ENCODE data around the gene MATN1. TPM values are rescaled to one million over a fixed set of nuclear protein-coding genes. Genes with fewer than 3 reads are reported as not detected.
A peak's percentile ranks its signal among the peaks of the same experiment; 100 is the strongest.
"Not testable (repeated sequence)": the region's sequence is repeated elsewhere in the genome, so short reads cannot be mapped to it uniquely, and the experiment has no call there.

Gene MATN1, protein sequence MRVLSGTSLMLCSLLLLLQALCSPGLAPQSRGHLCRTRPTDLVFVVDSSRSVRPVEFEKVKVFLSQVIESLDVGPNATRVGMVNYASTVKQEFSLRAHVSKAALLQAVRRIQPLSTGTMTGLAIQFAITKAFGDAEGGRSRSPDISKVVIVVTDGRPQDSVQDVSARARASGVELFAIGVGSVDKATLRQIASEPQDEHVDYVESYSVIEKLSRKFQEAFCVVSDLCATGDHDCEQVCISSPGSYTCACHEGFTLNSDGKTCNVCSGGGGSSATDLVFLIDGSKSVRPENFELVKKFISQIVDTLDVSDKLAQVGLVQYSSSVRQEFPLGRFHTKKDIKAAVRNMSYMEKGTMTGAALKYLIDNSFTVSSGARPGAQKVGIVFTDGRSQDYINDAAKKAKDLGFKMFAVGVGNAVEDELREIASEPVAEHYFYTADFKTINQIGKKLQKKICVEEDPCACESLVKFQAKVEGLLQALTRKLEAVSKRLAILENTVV
- total RNA-seq: 1 to 10 TPM in 4 of 8 experiments, under 1 TPM in 4; 0.22 to 2.9 (median 1.0) TPM

DNA sequence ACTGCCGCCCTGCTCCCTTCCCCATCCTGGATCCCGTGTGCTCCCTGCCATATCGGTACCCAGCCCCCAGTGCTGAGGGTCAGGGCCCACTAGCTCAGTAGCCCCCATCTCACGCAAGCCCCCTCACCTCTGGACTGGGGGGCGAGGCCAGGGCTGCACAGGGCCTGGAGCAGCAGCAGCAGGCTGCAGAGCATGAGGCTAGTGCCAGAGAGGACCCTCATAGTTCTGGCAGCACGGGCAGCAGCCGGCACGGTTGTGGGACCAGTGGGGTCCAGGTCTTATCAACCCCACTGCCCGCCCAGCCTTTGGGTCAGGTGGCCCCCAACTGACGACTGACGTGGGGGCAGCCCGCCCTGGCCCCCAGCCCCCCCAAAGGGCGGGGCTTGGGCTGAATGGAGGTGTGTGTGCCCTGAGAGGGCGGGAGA is at the start of gene MATN1:
Gene MATN1, minus strand, starts transcription at position 255 of the 425 bp plus-strand sequence. Its CDS starts 34 bp downstream, at position 221.
- Histone ChIP-seq H3K4me3 (no peak within 1 kb of the TSS), H3K27ac (no peak within 1 kb of the TSS), H3K4me1 (replicated peaks in 1 of 2) (peaks cover 20 to 22% of the 10 kb centered on the region in 2 donors)
- ATAC-seq (replicated peaks in 6 of 8): no peak
- in situ Hi-C loops (cut with MboI; ENCODE audit: low pct_unique_long_range_greater_than_20kb in 2 of 9, low sequenced_read_pairs in 9 of 9, unreplicated experiment in 9 of 9): loop anchor here in 7 of 9 experiments (10.0 to 25.0 kb wide), 4 partner anchors 51 to 1836 kb away; partner anchors contain the start of genes MECR (in 5 of the 7) and PTPRU (in 5 of the 7)
- WGBS, 10 experiments: 75 to 100% (median 92%) methylated on average over 1 to 4 of the region's 14 CpGs; no CpG with 5 or more reads in 7 of the 10 experiments

DNA sequence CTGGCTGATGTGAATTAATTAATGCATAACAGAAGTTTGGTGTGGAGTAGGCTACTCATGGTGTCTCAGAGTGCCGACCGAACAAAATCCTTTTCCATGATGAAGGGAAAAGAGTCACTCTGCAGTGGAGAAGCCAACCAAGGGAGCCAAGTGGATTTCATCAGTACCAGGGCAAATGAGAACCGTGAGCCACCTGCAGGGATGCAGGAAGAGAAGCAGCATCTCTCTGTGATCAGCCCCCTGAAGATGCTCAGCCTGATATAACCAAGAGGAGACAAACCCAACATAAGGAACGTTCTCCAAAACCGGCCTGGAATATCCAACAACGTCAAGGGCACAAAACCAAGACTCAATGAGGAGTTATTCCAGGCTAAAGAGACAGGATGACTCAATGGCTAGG is 47.6 kb upstream of the MATN1 start:
- Histone ChIP-seq H3K4me1 (replicated peaks in 1 of 2) (peaks cover 10 to 19% of the 10 kb centered on the region in 2 donors), H3K4me3 (no peak overlapping the region), H3K27ac (no peak overlapping the region)
- no peak for ATAC-seq (replicated peaks in 6 of 8)
- in situ Hi-C loops (cut with MboI; ENCODE audit: low pct_unique_long_range_greater_than_20kb in 2 of 9, low sequenced_read_pairs in 9 of 9, unreplicated experiment in 9 of 9): loop anchor here in 1 of 9 experiments (10.0 kb wide), 1 partner anchor 46 kb away; the partner anchor contains the start of gene MATN1
- 25 to 100% (median 85%) methylated on average over 2 to 6 of the region's 6 CpGs; no CpG with 5 or more reads in 2 of the 10 experiments for WGBS, 10 experiments

DNA sequence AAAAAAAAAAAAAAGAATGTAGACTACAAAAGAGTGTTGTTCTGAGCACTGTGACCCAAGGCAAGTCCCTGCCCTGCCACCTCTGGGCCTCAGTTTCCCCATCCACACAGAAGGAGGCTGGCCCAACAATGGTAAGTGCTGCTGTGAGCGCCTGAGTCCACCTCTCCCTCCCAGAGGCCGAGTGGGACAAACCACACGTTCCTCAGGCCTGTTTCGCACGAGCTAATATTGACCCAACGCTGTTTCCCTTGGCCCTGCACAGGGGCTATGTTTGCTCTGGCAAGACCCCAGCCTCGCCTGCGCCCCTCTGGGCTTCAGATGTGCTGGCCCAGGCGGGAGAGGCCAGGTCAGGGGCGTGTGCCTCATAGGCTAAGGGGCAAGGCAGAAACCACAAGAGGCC is 46.8 kb upstream of the MATN1 start:
- 50 to 91% (median 61%) methylated on average over 2 to 6 of the region's 10 CpGs; no CpG with 5 or more reads in 3 of the 10 experiments for WGBS, 10 experiments
- in situ Hi-C loops (cut with MboI; ENCODE audit: low pct_unique_long_range_greater_than_20kb in 2 of 9, low sequenced_read_pairs in 9 of 9, unreplicated experiment in 9 of 9): loop anchor here in 1 of 9 experiments (10.0 kb wide), 1 partner anchor 45 kb away; the partner anchor contains the start of gene MATN1
- no peak overlapping the region for H3K27ac ChIP-seq
- peaks cover 10 to 16% of the 10 kb centered on the region in 2 donors for H3K4me1 ChIP-seq (replicated peaks in 1 of 2)
- ATAC-seq (replicated peaks in 6 of 8): peak in 2 of 8 experiments; percentile 24 to 79
- H3K4me3 ChIP-seq: no peak overlapping the region

DNA sequence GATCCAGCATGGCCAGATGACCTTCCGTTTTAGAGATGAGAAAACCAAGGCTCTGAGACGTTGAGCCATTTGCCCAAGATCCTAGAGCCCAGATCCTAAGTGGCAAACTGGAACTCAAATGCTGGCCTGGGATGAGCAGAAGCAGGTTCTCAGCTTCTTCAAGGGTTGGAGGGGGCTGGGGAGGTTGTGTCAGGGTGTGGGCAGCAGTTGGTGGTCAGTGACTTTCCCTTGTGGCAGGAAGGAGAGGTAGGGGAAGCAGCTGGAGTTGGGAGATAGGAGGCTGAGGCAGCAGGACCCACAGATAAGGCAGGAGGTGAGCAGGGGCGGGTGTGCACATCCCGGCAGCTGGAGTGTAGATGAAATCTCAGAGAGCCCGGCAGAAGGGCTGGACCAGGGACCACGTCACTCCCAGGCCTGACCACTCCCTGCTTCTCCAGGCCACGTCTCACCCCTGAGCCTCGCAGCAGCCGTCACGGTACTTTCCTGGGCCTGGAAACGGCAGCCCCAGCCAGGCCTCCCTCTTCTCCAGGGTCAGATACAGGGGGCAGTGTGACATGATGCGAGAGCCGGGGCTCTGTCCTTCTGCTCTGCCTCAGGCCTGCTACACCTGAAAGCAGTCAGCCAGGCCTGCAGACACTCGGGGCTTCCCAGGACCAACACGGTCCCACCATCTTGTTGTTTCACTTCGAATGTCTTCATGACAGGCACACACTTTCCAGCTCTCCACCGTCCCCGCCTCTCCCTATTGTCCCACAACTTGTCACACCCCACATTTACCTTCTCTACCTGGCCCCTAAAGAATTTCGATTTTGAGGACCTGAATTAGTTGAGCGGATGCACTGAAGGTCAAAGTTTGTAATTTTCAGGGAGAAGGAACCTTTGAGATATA is 45.7 kb upstream of the MATN1 start:
- peak in 6 of 8 experiments; percentile 9 to 99 (median 24) for ATAC-seq (replicated peaks in 6 of 8)
- in situ Hi-C loops (cut with MboI; ENCODE audit: low pct_unique_long_range_greater_than_20kb in 2 of 9, low sequenced_read_pairs in 9 of 9, unreplicated experiment in 9 of 9): no loop called here
- 65 to 100% (median 83%) methylated on average over 1 to 16 of the region's 20 CpGs; no CpG with 5 or more reads in 2 of the 10 experiments for WGBS, 10 experiments
- Histone ChIP-seq H3K4me1 (replicated peaks in 1 of 2) (peaks cover 5 to 7% of the 10 kb centered on the region in 2 donors), H3K27ac (peak overlapping the region; percentile 9 to 37), H3K4me3 (no peak overlapping the region)

DNA sequence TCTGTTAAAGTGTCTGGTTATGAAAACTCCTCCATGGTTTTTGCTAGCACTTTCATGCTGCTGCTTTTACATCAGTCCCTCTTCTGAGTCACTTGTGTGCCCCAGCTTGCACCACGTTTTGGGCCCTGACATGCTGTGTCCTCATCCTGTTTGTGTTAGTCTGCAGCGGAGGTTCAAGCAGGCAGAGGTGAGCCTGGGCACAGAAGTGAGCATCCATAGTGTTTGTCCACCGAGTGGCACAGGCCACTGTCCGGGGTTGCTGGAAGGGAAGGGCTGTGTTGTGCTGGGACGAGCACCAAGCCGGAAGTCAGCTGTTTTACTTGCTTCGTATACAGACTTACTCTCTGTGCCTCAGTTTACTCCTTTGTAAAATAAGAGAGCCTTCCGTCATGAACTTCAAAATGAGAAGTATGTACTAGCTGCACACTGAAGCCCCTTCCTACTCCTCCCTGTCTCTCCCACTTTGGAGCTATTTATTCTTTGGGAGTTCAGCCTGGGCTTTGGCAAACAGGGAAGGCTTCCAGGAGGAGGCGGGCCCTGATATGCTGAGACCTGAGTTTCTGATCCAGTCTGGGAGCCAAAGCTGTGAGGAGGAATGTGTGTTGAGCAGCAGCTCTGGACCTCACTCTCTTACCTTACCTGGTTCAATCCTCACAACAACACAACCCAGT is 44.9 kb upstream of the MATN1 start:
- Histone ChIP-seq H3K4me3 (no peak overlapping the region), H3K4me1 (replicated peaks in 1 of 2) (peaks cover 6 to 7% of the 10 kb centered on the region in 2 donors), H3K27ac (no peak overlapping the region)
- ATAC-seq (replicated peaks in 6 of 8): no peak
- WGBS, 10 experiments: 72 to 100% (median 92%) methylated on average over 1 to 9 of the region's 9 CpGs
- in situ Hi-C loops (cut with MboI; ENCODE audit: low pct_unique_long_range_greater_than_20kb in 2 of 9, low sequenced_read_pairs in 9 of 9, unreplicated experiment in 9 of 9): no loop called here

DNA sequence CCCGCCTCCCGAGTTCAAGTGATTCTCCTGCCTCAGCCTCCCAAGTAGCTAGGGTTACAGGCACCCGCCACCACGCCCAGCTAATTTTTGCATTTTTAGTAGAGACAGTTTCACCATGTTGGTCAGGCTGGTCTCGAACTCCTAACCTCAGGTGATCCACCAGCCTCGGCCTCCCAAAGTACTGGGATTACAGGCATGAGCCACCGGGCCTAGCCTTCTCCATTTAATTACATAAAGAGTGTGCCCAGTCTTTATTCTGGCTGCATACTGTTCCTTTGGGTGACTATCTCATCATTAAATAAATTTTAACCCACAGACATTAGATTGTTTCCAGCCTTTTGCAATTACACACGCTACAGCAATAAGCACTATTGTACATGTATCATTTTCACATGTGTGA is 43.6 kb upstream of the MATN1 start:
- ATAC-seq (replicated peaks in 6 of 8); H3K27ac ChIP-seq: not testable (repeated sequence)

DNA sequence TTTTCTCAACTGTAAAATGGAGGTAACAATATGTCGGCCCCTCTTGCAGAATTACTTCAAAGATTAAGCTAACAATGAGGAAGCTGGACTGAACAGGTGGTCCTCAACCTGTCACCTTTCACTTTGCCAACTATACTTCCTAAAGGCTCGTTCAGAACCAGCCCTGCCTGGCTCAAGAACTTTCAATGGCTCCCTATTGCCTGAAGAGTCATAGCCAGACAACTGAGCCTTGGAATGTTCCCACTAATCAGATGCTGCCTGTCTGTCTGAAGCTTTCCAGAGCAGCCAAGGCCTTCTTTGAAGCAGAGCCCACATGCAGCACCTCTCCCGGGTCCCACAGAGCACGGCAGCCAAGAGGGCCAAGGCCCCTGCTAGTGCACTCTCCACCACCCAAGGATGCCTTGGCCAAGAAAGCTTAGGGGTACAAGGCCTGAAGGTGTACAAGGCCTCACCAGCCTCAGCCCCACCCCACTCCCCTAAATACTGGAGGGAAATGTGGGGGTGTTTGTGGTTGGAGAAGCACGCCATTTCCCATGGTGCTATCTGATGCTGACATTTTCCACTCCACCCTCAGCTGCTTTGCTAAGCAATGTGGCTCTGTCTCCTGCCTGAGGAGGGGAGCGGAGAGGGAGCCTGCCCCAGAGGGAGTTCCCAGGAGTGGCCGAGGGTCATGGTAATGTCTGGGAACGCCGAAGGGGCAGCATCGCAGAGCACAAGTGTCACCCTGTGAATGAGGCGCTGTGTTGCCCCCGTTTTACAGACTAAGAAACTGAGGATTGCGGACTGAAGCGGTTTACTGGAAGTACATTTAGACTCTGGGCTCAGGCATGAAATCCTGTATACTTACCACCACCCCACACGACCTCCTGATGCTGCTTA is 42.4 kb upstream of the MATN1 start:
- no peak overlapping the region for H3K4me3 ChIP-seq
- peaks cover 28 to 29% of the 10 kb centered on the region in 2 donors for H3K4me1 ChIP-seq (replicated peaks in 1 of 2)
- in situ Hi-C loops (cut with MboI; ENCODE audit: low pct_unique_long_range_greater_than_20kb in 2 of 9, low sequenced_read_pairs in 9 of 9, unreplicated experiment in 9 of 9): no loop called here
- H3K27ac ChIP-seq: no peak overlapping the region
- ATAC-seq (replicated peaks in 6 of 8): no peak
- 0 to 88% (median 81%) methylated on average over 1 to 12 of the region's 15 CpGs; no CpG with 5 or more reads in 2 of the 10 experiments for WGBS, 10 experiments

More for the DNA sequence above, 43.6 kb upstream of the MATN1 start:
- H3K4me3 ChIP-seq; in situ Hi-C loops (cut with MboI; ENCODE audit: low pct_unique_long_range_greater_than_20kb in 2 of 9, low sequenced_read_pairs in 9 of 9, unreplicated experiment in 9 of 9): not testable (repeated sequence)
- 65 to 100% (median 92%) methylated on average over 1 to 8 of the region's 8 CpGs; no CpG with 5 or more reads in 1 of the 10 experiments for WGBS, 10 experiments
- peaks cover 18% of the 10 kb centered on the region in 2 donors for H3K4me1 ChIP-seq (replicated peaks in 1 of 2)

DNA sequence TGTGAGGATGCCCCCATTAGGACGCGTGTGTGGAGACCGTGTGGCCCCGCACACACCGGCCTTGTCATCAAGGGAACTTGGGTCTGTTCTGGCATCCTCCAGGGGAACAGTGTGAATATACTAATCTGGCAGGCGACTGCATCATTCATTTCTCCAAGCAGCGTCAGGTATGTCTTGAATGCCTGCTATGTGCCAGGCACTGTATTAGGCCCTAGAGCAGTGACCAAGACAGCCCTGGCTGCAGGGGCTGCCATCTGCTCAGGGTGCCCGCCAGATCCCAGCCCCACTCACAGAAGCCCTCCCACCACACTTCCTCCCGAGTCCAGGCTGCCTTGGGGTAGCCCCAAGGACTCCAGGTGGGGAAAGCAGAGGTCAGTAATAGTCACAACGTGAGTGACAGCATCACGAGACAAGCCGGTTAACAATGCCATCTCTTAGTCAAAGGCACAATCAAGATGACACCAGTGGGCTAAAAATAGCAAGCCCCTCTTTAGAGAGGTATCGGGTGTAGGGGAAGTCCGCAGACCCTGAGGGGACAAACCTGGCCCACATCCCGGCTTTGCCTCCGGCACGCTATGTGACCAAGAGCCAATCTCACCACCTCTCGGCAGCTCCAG is 41.7 kb upstream of the MATN1 start:
- Histone ChIP-seq H3K4me3 (no peak overlapping the region), H3K4me1 (replicated peaks in 1 of 2) (peaks cover 28 to 29% of the 10 kb centered on the region in 2 donors), H3K27ac (no peak overlapping the region)
- in situ Hi-C loops (cut with MboI; ENCODE audit: low pct_unique_long_range_greater_than_20kb in 2 of 9, low sequenced_read_pairs in 9 of 9, unreplicated experiment in 9 of 9): no loop called here
- WGBS, 10 experiments: 73 to 100% (median 93%) methylated on average over 2 to 13 of the region's 18 CpGs; no CpG with 5 or more reads in 2 of the 10 experiments
- ATAC-seq (replicated peaks in 6 of 8): no peak

DNA sequence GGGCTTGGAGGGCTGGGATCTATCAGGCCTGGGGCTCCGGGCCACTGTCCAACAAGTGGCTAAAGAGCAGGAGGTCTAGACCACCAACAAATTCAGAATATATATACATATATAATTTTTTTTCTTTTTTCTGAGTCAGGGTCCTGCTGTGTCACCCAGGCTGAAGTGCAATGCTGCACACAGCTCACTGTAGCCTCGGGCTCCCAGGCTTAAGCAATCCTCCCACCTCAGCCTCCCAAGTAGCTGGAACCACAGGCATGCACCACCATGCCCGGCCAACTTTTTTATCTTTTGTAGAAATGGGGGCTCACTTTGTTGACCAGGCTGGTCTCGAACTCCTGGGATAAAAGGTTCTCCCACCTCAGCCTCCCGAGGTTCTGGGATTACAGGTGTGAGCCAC is 41.0 kb upstream of the MATN1 start:
- in situ Hi-C loops (cut with MboI; ENCODE audit: low pct_unique_long_range_greater_than_20kb in 2 of 9, low sequenced_read_pairs in 9 of 9, unreplicated experiment in 9 of 9): no loop called here
- Histone ChIP-seq H3K4me1 (replicated peaks in 1 of 2) (peaks cover 28 to 29% of the 10 kb centered on the region in 2 donors), H3K4me3 (no peak overlapping the region), H3K27ac (no peak overlapping the region)
- no peak for ATAC-seq (replicated peaks in 6 of 8)
- 37 to 100% (median 88%) methylated on average over 1 to 4 of the region's 5 CpGs; no CpG with 5 or more reads in 3 of the 10 experiments for WGBS, 10 experiments

DNA sequence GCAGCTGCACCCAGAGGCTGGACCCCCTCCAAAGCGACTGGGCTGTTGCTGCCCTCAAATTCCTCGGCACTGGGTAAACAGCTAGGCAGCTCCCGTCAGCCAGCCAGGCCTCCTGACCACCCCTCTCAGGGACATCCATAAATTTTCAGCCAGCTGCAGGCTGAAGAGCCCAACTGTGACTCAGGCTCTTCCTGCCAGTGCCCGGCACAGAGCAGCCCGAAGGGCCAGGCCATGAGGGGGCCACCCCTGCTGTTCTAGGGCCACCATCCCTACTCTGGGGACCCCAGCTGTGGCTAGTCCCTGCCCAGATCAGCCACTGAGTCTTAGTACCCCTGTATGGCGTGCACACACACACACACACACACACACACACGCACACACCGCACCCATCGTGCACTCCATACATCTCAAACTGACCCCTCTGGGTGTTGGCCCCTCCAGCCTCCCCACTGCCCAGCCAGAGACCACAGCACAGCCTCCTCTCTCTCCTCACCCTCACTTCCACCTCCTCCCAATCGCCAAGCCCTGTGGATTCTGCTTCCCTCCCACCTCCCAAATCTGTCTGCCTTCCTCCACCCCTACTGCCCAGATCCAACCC is 40.4 kb upstream of the MATN1 start:
- 0 to 41% (median 26%) methylated on average over 1 to 5 of the region's 10 CpGs; no CpG with 5 or more reads in 6 of the 10 experiments for WGBS, 10 experiments
- Histone ChIP-seq H3K4me1 (replicated peaks in 1 of 2) (peaks cover 29 to 31% of the 10 kb centered on the region in 2 donors), H3K4me3 (no peak overlapping the region), H3K27ac (peak overlapping the region in 1 of 2 donors; percentile 27)
- in situ Hi-C loops (cut with MboI; ENCODE audit: low pct_unique_long_range_greater_than_20kb in 2 of 9, low sequenced_read_pairs in 9 of 9, unreplicated experiment in 9 of 9): no loop called here
- ATAC-seq (replicated peaks in 6 of 8): peak; percentile 10 to 83 (median 72)
